Neural cell (in vitro differentiated cells): ENCODE data around the gene ARRB1.

Source experiments
- EP300 ChIP-seq: fragments of 450-650 bp; conservative IDR thresholded peaks from 2 replicates; pipeline ENCODE4 v1.6.1; 2014; ENCODE audit warnings: antibody characterized with exemption, mild to moderate bottlenecking, moderate library complexity; ENCODE audit not compliant: poor library complexity, severe bottlenecking
- EZH2 ChIP-seq: fragments of 200-600, 300-800 bp; shearing (Covaris generic), sonication (generic); IDR thresholded peaks from 2 replicates; pipeline ENCODE4 v1.6.1; 2014; ENCODE audit warnings: antibody characterized with exemption, low read length, borderline replicate concordance, mild to moderate bottlenecking; ENCODE audit not compliant: insufficient read depth, poor library complexity, severe bottlenecking
- POLR2AphosphoS5 ChIP-seq: IDR thresholded peaks from 2 replicates; pipeline ENCODE4 v1.6.1; 2012
- RAD21 ChIP-seq: fragments of 450-650 bp; conservative IDR thresholded peaks from 2 replicates; pipeline ENCODE4 v1.6.1; 2014; ENCODE audit warnings: antibody characterized with exemption, mild to moderate bottlenecking, moderate library complexity
- SMC3 ChIP-seq: fragments of 450-650 bp; conservative IDR thresholded peaks from 2 replicates; pipeline ENCODE4 v1.6.1; 2014; ENCODE audit warnings: antibody characterized with exemption, mild to moderate bottlenecking, moderate library complexity; ENCODE audit not compliant: poor library complexity
- TF ChIP-seq, protein P1 (sequence below): fragments of 450-650 bp; IDR thresholded peaks from 2 replicates; pipeline ENCODE4 v1.5.1; 2014; ENCODE audit warnings: antibody characterized with exemption, mild to moderate bottlenecking, moderate library complexity; ENCODE audit not compliant: poor library complexity, severe bottlenecking

DNA sequence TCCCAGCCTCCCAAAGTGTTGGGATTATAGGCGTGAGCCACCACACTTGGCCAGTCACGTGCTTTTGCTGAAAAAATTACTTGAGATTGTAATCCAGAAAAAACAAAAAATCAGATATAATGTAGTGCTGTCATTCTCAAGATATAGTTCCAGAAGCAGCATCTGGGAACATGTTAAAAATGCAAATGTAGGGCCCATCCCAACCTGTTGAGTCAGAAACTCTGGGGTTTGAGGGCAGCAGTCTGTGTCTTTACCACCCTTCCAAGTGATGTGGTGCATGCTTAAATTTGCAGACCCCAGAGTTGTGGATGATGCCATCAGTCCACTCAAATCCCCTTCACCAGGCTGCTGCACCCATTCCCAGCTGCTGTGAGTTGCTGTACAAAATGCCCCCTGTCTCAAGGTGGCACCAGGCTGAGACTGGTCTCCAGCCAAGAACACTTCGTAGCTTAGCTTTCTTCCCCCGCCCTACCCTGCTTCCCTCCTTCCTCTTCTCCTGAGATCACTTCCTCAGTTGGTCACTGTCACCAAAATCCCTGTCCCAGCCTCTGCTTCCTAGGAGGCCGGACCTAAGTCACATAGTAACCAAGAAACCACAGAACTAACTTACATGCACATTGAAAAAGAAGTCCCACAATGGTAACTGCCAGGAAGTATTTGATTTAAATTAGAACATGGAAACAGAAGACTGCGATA is 18.2 kb upstream of the ARRB1 start:
- TF ChIP-seq, protein P1, sequence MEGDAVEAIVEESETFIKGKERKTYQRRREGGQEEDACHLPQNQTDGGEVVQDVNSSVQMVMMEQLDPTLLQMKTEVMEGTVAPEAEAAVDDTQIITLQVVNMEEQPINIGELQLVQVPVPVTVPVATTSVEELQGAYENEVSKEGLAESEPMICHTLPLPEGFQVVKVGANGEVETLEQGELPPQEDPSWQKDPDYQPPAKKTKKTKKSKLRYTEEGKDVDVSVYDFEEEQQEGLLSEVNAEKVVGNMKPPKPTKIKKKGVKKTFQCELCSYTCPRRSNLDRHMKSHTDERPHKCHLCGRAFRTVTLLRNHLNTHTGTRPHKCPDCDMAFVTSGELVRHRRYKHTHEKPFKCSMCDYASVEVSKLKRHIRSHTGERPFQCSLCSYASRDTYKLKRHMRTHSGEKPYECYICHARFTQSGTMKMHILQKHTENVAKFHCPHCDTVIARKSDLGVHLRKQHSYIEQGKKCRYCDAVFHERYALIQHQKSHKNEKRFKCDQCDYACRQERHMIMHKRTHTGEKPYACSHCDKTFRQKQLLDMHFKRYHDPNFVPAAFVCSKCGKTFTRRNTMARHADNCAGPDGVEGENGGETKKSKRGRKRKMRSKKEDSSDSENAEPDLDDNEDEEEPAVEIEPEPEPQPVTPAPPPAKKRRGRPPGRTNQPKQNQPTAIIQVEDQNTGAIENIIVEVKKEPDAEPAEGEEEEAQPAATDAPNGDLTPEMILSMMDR = no peak
- TF ChIP-seq EZH2 (no peak), SMC3 (no peak), POLR2AphosphoS5 (no peak), RAD21 (no peak), EP300 (no peak)
